ENCODE data around the gene PDE11A. TPM values are rescaled to one million over a fixed set of nuclear protein-coding genes. Genes with fewer than 3 reads are reported as not detected.

Gene PDE11A
- total and polyA plus RNA-seq, 2 of the 8 experiments (the other 6 are each of a cell fraction or from before 2014, with no cell fraction given), result 0.19 to 0.23 TPM

GRCh38 chr2:178074123-178075005, 1.8 kb upstream of the PDE11A start:
- Histone ChIP-seq H3K79me1 (ENCODE audit: low read depth, low read length) (no peaks in the 10 kb centered on the region), H2AFZ (ENCODE audit: low read length) (no peak overlapping the region), H3K14ac (ENCODE audit: insufficient read length) (no peak overlapping the region), H2AK5ac (ENCODE audit: low read depth, low read length) (no peak overlapping the region), H3K9ac (replicated peaks in 1 of 4; ENCODE audit: extremely low read depth in 1 of 4, low read depth in 3 of 4, low read length in 3 of 4) (no peak overlapping the region), H2BK20ac (ENCODE audit: low read length) (no peak overlapping the region), H4K20me1 (replicated peaks in 1 of 2; ENCODE audit: control insufficient read depth in 1 of 2, insufficient read depth in 2 of 2, low read length in 2 of 2) (no peaks in the 10 kb centered on the region), H3K23ac (ENCODE audit: insufficient read length) (no peak overlapping the region), H2BK15ac (ENCODE audit: low read length) (no peak overlapping the region), H4K91ac (replicated peaks; ENCODE audit: insufficient read length, low read length) (no peak overlapping the region), H4K5ac (ENCODE audit: insufficient read length, low read depth, low read length) (no peak overlapping the region), H3K36me3 (ENCODE audit: control insufficient read depth in 2 of 4, insufficient read depth in 4 of 4, low read length in 3 of 4) (no peaks in the 10 kb centered on the region), H2BK5ac (ENCODE audit: low read depth, low read length) (no peak overlapping the region), H3K23me2 (ENCODE audit: low read depth, low read length) (peaks cover 9% of the 10 kb centered on the region), H3K79me2 (ENCODE audit: control insufficient read depth in 1 of 2, insufficient read depth in 2 of 2, low read length in 2 of 2) (no peaks in the 10 kb centered on the region), H3K4me3 (ENCODE audit: extremely low read depth in 1 of 4, insufficient read depth in 2 of 4, low read depth in 3 of 4, low read length in 4 of 4) (no peak overlapping the region), H3K27ac (ENCODE audit: low read depth, low read length) (no peak overlapping the region), H3K27me3 (replicated peaks in 1 of 4; ENCODE audit: control insufficient read depth in 3 of 4, extremely low read depth in 1 of 4, insufficient read depth in 3 of 4, low read length in 3 of 4) (peaks cover 0 to 13% (median 11%) of the 10 kb centered on the region in 4 experiments; a peak in 4 of 7 replicates), H4K8ac (ENCODE audit: extremely low read depth, insufficient read depth, low read length) (no peak overlapping the region), H3K18ac (ENCODE audit: extremely low read depth, low read length) (no peak overlapping the region), H2BK120ac (replicated peaks; ENCODE audit: low read depth, low read length) (no peak overlapping the region), H3K9me3 (ENCODE audit: insufficient read depth in 2 of 2, low read depth in 1 of 2, low read length in 1 of 2) (peaks cover 0 to 3% of the 10 kb centered on the region in 2 experiments; a peak in 1 of 4 replicates), H3K56ac (replicated peaks; ENCODE audit: insufficient read length, low read depth, low read length) (no peak overlapping the region), H2BK12ac (ENCODE audit: low read depth, low read length) (no peak overlapping the region), H3K4me2 (ENCODE audit: insufficient read depth in 1 of 2, low read depth in 2 of 2, low read length in 2 of 2) (no peak overlapping the region; a peak in 1 of 4 replicates), H3K4ac (replicated peaks; ENCODE audit: insufficient read length, low read depth, low read length) (no peak overlapping the region), H3K4me1 (replicated peaks in 1 of 4; ENCODE audit: control insufficient read depth in 3 of 4, insufficient read depth in 4 of 4, low read length in 3 of 4) (peaks cover 0 to 7% (median 1%) of the 10 kb centered on the region in 4 experiments; a peak in 2 of 7 replicates)
- FAIRE-seq, result no peak
- no peak for DNase-seq (ENCODE audit: low read depth in 1 of 2, low spot score in 2 of 2)
- ChIA-PET CTCF (ENCODE audit: partially characterized antibody) (interaction anchor here (1.0 to 1.4 kb wide), 2 partner anchors 339 to 340 kb away, joined by 3 to 4 read pairs; no protein-coding TSS in a partner anchor), POLR2A (ENCODE audit: partially characterized antibody) (no interaction called here)
- TF ChIP-seq POLR2AphosphoS5 (IDR thresholded peaks at IDR 0.05; ENCODE audit: low read depth, low read length) (no peak), CTBP2 (IDR thresholded peaks at IDR 0.05; ENCODE audit: borderline replicate concordance, insufficient read depth, insufficient read length, low read length) (no peak), NRF1 (IDR thresholded peaks at IDR 0.05; ENCODE audit: low read depth, low read length) (no peak), SUZ12 (IDR thresholded peaks at IDR 0.05; ENCODE audit: low read length) (no peak)
- WGBS, 2 experiments (ENCODE audit: extremely low coverage in 1 of 2, insufficient coverage in 1 of 2, insufficient read length in 1 of 2, insufficient replicate concordance in 2 of 2, low coverage in 1 of 2, low lambda C conversion rate in 2 of 2, missing lambda C conversion rate in 1 of 2), result 86% methylated on average over 8 of the region's 8 CpGs; no CpG with 5 or more reads in 1 of the 2 experiments

Measured in H1 (cell line).